Measurements from ENCODE around the gene PAMR1.

The PAMR1 gene

GRCh38 chr11:35390737-35391682 is 134.4 kb downstream of the PAMR1 start:
- H3K36me3 ChIP-seq (ENCODE audit: control insufficient read depth, insufficient read depth, low read length) = no peaks in the 10 kb centered on the region
- H3K4me3 ChIP-seq (ENCODE audit: low read depth, low read length) = no peak overlapping the region
- H3K9me3 ChIP-seq (ENCODE audit: control insufficient read depth, insufficient read depth, low read length) = no peaks in the 10 kb centered on the region
- H3K9ac ChIP-seq (ENCODE audit: low read depth, low read length) = no peak overlapping the region
- no peaks in the 10 kb centered on the region for H3K27me3 ChIP-seq (ENCODE audit: control insufficient read depth, insufficient read depth, low read length)
- no peaks in the 10 kb centered on the region for H3K4me1 ChIP-seq (ENCODE audit: control insufficient read depth, insufficient read depth, low read length)

DNA sequence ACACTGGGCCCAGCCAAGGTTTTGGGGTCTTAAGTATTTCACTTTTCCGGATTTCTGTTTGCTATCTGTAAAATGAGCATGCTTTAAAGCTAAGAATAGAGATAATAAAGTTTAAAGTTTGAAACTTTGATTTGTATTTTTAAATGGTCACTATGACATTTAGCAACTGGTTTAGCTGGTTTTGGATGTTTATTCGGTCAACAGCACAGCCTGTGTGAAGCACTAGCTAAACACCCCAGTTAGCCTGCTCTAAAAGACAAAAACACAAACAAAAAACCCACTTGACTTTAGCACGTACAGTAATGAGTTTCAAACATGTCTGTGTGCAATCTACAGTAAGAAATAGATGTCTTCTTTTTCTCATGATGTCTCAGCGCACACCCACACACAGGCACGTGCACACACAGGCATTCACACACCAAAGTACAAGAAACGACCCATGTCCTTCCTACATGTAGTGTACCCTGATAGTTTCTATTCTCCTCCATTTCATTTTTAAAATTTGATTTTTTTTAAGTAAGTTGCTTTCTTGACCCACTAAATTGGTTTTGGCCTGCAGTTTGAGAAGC is 135.4 kb downstream of the PAMR1 start:
- H3K36me3 ChIP-seq (ENCODE audit: control insufficient read depth, insufficient read depth, low read length) = no peaks in the 10 kb centered on the region
- no peak overlapping the region for H3K4me3 ChIP-seq (ENCODE audit: low read depth, low read length)
- no peaks in the 10 kb centered on the region for H3K4me1 ChIP-seq (ENCODE audit: control insufficient read depth, insufficient read depth, low read length)
- H3K9me3 ChIP-seq (ENCODE audit: control insufficient read depth, insufficient read depth, low read length) = no peaks in the 10 kb centered on the region
- H3K9ac ChIP-seq (ENCODE audit: low read depth, low read length) = no peak overlapping the region
- no peaks in the 10 kb centered on the region for H3K27me3 ChIP-seq (ENCODE audit: control insufficient read depth, insufficient read depth, low read length)

DNA sequence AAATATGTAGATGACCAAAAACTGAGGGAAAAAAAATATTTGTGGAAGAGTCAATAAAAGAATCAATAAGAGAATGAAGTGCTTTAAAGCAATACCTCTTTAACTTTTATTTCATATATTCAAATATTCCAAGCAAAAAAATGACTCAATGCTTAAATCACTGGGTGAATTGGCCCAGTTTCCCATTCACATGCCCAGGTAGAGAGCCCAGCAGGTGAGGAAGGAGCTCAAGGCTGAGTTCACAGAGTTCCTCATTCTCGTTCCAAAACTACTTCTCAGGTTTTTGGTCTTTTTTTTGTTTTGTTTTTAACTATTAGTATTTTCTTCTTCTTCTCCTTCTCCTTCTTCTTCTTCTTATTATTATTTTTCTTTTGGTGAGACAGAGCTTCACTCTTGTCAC is 136.3 kb downstream of the PAMR1 start:
- Histone ChIP-seq H3K9ac (ENCODE audit: low read depth, low read length) (no peak overlapping the region), H3K27me3 (ENCODE audit: control insufficient read depth, insufficient read depth, low read length) (no peaks in the 10 kb centered on the region), H3K4me1 (ENCODE audit: control insufficient read depth, insufficient read depth, low read length) (no peaks in the 10 kb centered on the region), H3K9me3 (ENCODE audit: control insufficient read depth, insufficient read depth, low read length) (no peaks in the 10 kb centered on the region), H3K4me3 (ENCODE audit: low read depth, low read length) (no peak overlapping the region), H3K36me3 (ENCODE audit: control insufficient read depth, insufficient read depth, low read length) (no peaks in the 10 kb centered on the region)

GRCh38 chr11:35388061-35388460 is 137.4 kb downstream of the PAMR1 start:
- no peaks in the 10 kb centered on the region for H3K27me3 ChIP-seq (ENCODE audit: control insufficient read depth, insufficient read depth, low read length)
- no peaks in the 10 kb centered on the region for H3K9me3 ChIP-seq (ENCODE audit: control insufficient read depth, insufficient read depth, low read length)
- no peaks in the 10 kb centered on the region for H3K4me1 ChIP-seq (ENCODE audit: control insufficient read depth, insufficient read depth, low read length)
- no peak overlapping the region for H3K9ac ChIP-seq (ENCODE audit: low read depth, low read length)
- H3K4me3 ChIP-seq (ENCODE audit: low read depth, low read length) = no peak overlapping the region
- H3K36me3 ChIP-seq (ENCODE audit: control insufficient read depth, insufficient read depth, low read length) = no peaks in the 10 kb centered on the region

- Histone ChIP-seq H3K27me3 (ENCODE audit: control insufficient read depth, insufficient read depth, low read length) (no peaks in the 10 kb centered on the region), H3K4me3 (ENCODE audit: low read depth, low read length) (no peak overlapping the region), H3K9me3 (ENCODE audit: control insufficient read depth, insufficient read depth, low read length) (no peaks in the 10 kb centered on the region), H3K36me3 (ENCODE audit: control insufficient read depth, insufficient read depth, low read length) (no peaks in the 10 kb centered on the region), H3K4me1 (ENCODE audit: control insufficient read depth, insufficient read depth, low read length) (no peaks in the 10 kb centered on the region), H3K9ac (ENCODE audit: low read depth, low read length) (no peak overlapping the region)
Observed at GRCh38 chr11:35387111-35387982, 138.1 kb downstream of the PAMR1 start.

DNA sequence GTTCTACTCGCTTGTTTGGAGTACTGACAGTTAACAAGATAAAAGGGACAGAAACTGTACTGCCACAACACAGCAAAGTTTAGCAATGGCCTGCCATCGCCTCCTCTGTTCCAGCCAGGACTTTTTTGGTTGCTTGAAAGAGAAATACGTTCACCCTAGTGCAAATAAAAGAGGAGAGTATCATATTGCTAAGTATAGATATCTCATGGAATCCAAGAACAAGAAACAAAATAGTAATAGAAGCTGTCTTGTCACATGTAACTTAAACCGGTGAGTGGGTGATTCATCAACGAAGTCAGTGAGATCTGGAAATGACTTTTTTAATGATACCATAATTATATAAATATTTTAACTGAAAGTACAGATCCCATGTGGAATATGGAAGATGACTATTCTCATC is 141.5 kb downstream of the PAMR1 start:
- no peak overlapping the region for H3K4me3 ChIP-seq (ENCODE audit: low read depth, low read length)
- no peak overlapping the region for H3K9ac ChIP-seq (ENCODE audit: low read depth, low read length)
- H3K36me3 ChIP-seq (ENCODE audit: control insufficient read depth, insufficient read depth, low read length) = no peaks in the 10 kb centered on the region
- H3K27me3 ChIP-seq (ENCODE audit: control insufficient read depth, insufficient read depth, low read length) = no peaks in the 10 kb centered on the region
- no peaks in the 10 kb centered on the region for H3K4me1 ChIP-seq (ENCODE audit: control insufficient read depth, insufficient read depth, low read length)
- H3K9me3 ChIP-seq (ENCODE audit: control insufficient read depth, insufficient read depth, low read length) = no peaks in the 10 kb centered on the region
